ENCODE data around the gene CIDEA. TPM values are rescaled to one million over a fixed set of nuclear protein-coding genes. Genes with fewer than 3 reads are reported as not detected.
"Not testable (repeated sequence)": the region's sequence is repeated elsewhere in the genome, so short reads cannot be mapped to it uniquely, and the experiment has no call there.

CIDEA gene
- total RNA-seq, 1 donor from 2014 or later = 1.5 TPM

DNA sequence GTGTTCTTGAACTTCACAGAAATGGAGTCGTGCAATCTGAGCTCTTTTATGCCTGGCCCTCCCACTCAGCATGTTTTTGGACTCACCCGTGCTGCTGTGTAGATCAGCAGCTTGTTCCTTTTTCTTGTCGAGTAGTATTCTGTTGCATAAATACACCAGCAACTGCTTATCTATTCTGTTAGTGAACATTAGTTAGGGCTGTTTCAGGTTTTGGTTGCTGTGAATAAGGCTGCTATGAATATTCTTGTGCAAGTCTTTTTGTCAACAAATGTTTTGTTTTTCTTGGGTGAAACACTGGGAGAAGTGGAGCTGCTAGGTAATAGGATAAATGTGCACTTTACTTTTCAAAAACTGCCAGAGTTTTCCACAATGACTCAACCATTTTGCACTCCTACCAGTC is 15.3 kb upstream of the CIDEA start:
- no peak for DNase-seq (ENCODE audit: low read depth)
- TF ChIP-seq, protein P1, sequence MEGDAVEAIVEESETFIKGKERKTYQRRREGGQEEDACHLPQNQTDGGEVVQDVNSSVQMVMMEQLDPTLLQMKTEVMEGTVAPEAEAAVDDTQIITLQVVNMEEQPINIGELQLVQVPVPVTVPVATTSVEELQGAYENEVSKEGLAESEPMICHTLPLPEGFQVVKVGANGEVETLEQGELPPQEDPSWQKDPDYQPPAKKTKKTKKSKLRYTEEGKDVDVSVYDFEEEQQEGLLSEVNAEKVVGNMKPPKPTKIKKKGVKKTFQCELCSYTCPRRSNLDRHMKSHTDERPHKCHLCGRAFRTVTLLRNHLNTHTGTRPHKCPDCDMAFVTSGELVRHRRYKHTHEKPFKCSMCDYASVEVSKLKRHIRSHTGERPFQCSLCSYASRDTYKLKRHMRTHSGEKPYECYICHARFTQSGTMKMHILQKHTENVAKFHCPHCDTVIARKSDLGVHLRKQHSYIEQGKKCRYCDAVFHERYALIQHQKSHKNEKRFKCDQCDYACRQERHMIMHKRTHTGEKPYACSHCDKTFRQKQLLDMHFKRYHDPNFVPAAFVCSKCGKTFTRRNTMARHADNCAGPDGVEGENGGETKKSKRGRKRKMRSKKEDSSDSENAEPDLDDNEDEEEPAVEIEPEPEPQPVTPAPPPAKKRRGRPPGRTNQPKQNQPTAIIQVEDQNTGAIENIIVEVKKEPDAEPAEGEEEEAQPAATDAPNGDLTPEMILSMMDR (conservative IDR thresholded peaks at IDR 0.05; ENCODE audit: low read depth, low read length) = no peak
- no peak overlapping the region for H3K4me3 ChIP-seq (ENCODE audit: low read depth, low read length)

DNA sequence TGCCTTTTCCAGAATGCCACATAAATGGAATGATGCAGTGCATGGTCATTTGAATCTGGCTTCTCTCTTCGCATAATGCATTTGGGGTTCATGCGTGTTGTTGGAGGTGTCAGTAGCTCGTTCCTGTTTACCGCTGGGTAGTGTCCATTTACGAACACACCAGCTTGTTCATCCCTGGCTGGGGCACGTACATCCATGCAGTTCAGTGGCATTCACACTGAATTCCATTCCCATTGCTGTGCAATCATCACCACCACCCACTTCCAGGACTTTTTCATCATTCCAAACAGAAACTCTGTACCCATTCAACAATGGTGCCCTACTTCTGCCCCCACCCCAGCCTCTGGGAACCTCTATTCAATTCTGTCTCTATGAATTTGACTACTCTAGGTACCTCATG is 14.7 kb upstream of the CIDEA start:
- DNase-seq (ENCODE audit: low read depth) = no peak
- no peak overlapping the region for H3K4me3 ChIP-seq (ENCODE audit: low read depth, low read length)
- TF ChIP-seq, protein P1 (conservative IDR thresholded peaks at IDR 0.05; ENCODE audit: low read depth, low read length) = no peak

DNA sequence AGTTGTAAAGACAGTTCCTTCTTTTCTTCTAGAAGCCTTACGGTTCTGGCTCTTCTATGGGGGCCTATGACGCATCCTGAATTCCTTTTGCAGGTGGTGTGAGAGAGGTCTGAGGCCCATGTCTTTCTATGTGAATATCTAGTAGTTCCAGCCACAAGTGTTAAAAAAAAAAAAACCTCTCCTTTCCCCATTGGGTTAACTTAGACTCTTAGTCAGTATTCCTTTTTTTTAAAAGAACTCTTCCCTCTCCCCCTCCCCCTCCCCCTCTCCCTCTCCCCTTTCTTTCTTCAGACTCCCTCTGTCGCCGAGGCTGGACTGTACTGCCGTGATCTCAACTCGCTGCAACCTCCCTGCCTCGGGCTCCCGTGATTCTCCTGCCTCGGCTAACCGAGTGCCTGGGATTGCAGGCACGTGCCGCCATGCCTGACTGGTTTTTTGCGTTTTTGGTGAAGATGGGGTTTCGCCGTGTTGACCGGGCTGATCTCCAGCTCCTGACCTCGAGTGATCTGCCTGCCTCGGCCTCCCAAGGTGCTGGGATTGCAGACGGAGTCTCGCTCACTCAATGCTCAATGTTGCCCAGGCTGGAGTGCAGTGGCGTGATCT is 11.4 kb upstream of the CIDEA start:
- H3K4me3 ChIP-seq (ENCODE audit: low read depth, low read length) = no peak overlapping the region
- TF ChIP-seq, protein P1 (conservative IDR thresholded peaks at IDR 0.05; ENCODE audit: low read depth, low read length) = no peak
- DNase-seq (ENCODE audit: low read depth) = no peak

DNA sequence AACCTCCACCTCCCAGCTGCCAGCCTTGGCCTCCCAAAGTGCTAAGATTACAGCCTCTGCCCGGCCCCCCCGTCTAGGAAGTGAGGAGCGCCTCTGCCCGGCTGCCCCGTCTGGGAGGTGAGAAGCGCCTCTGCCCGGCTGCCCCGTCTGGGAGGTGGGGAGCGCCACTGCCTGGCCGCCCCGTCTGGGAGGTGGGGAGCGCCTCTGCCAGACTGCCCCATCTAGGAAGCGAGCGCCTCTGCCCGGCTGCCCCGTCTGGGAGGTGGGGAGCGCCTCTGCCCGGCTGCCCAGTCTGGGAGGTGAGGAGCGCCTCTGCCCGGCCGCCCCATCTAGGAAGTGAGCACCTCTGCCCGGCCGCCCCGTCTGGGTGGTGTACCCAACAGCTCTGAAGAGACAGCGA is 10.9 kb upstream of the CIDEA start:
- not testable (repeated sequence) for H3K4me3 ChIP-seq (ENCODE audit: low read depth, low read length); DNase-seq (ENCODE audit: low read depth)

DNA sequence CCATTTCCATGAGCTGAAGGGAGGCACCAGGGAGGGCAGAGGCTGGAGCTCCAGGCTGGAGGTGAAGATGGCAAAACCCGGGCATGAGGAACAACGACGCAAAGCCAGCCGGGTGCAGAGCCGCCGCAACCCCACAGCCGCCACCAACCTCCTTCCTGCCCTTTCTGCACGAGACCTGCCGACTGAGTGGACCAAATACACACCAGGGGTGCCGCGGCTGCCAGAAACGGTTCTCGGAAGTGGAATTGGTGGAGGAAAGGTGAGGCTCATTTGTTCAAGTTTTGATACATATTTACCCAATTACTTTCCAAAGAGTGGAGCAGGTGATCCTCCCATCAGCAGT is 8.4 kb upstream of the CIDEA start:
- TF ChIP-seq, protein P1 (conservative IDR thresholded peaks at IDR 0.05; ENCODE audit: low read depth, low read length) = no peak
- H3K4me3 ChIP-seq (ENCODE audit: low read depth, low read length) = no peak overlapping the region
- no peak for DNase-seq (ENCODE audit: low read depth)

DNA sequence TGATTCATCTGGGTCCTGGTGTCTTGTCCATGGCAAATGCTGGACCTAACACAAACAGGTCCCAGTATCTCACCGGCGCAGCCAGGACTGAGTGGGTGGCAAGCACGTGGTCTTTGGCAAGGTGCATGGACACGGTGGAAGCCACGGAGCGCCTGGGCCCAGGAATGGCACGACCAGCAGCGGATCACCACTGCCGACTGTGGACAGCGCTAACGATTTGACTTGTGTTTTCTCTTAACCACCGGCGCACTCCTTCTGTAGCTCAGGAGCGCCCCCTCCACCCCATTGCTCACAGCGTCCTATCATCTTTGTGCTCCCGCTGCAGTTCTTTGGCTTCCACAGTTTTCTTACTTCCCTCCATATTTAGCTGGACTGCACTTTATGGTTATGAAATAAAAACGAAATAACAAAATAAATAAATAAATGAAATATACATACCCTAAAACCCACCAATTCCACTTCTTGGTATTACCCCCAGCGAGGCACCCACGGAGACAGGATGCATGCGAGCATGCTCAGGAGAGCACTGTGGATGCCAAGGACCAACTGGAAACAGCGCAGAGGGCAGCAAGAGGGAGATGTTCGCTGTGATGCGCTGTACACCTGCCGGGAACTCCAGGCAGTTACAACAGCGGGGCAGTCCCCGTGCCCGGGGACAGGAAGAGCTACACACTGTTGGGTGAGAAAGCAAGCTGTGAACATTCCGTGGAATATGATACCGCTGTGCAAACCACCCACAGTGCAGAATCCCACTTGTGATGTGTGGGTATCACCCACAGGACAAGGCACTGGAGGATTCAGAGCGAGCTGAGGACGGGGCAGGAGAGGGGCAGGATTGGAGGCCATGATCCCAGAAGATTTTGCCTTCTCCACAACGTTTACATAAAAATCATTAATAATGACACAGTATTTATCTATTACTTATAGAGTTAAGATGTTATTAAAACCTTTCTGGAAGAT is 7.0 kb upstream of the CIDEA start:
- H3K4me3 ChIP-seq (ENCODE audit: low read depth, low read length) = no peak overlapping the region
- DNase-seq (ENCODE audit: low read depth) = no peak
- TF ChIP-seq, protein P1 (conservative IDR thresholded peaks at IDR 0.05; ENCODE audit: low read depth, low read length) = peak; percentile 41

DNA sequence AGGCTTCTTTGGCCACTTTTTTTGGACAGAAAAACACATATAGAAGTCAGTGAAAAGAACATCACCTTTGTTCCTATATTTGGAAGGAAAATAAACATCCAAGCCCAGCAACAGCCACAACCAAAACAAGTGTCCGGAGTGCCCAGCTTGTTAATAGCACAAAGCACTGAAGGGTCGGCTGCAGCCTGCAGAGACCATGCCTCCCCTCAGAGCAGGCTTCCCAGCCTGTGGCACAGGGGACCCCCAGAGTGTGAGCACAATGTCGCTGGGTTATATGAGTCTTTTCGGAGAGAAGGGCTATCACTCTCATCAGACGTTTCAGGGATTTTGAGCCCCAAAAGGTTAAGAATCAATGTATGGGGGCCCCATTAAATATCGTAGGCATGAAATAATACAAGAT is 6.2 kb upstream of the CIDEA start:
- TF ChIP-seq, protein P1 (conservative IDR thresholded peaks at IDR 0.05; ENCODE audit: low read depth, low read length) = no peak
- H3K4me3 ChIP-seq (ENCODE audit: low read depth, low read length) = no peak overlapping the region

More for the DNA sequence above, 6.2 kb upstream of the CIDEA start:
- no peak for DNase-seq (ENCODE audit: low read depth)

Measured in epithelial cell of proximal tubule (primary cell).